ENCODE measurements around the gene GAS2L2.

DNA sequence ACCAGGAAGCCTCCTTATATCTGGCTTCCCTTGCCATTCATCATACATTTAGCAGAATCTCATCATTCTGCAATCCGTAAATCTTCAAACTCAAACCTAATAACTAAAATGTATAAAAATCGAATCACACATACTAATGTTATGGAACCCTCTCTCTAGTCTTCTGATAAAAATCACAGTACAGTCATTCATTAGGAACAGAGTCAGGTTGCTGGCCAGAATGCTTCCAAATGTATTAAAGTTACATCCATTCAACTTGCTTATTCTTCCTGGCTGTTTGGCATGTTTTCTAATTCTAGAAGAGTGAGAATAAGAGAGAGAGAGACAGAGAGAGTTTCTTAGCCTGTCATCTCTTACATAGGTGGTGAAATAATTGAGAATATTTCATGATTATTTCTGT, 38.1 kb downstream of the GAS2L2 start:
- TF ChIP-seq CTCF (IDR thresholded peaks at IDR 0.05) (no peak), POLR2A (IDR thresholded peaks at IDR 0.05) (no peak)

All from prostate gland (tissue), 2 donors.